Prostate gland (tissue), 2 donors: ENCODE results near the gene BPIFB2. TPM values are rescaled to one million over a fixed set of nuclear protein-coding genes. Genes with fewer than 3 reads are reported as not detected.

Experiments used
- DNase-seq: peaks from one replicate; pipeline ENCODE4 v3.0.0-alpha.2; 2019; ENCODE audit warnings: low spot score
- H3K27ac ChIP-seq, 2 donors: fragments of 200-600 bp; sonication (generic); 2 replicates each; pipeline ENCODE4 v1.5.1; 2017 to 2019
- H3K27me3 ChIP-seq: fragments of 200-600 bp; sonication (generic); replicated peaks from 2 replicates; pipeline ENCODE4 v1.5.1; 2019; ENCODE audit not compliant: insufficient read depth
- H3K36me3 ChIP-seq, 2 donors: fragments of 200-600 bp; sonication (generic); 1 replicate in 1 of 2; 2 replicates in 1 of 2; pipeline versions ENCODE4 v1.5.1 to v1.8.1; 2017 to 2019
- H3K4me1 ChIP-seq: fragments of 200-600 bp; sonication (generic); replicated peaks from 2 replicates; pipeline ENCODE4 v1.5.1; 2019
- H3K4me3 ChIP-seq, 2 donors: fragments of 200-600 bp; sonication (generic); 2 replicates each; pipeline ENCODE4 v1.5.1; 2017 to 2019
- H3K9me3 ChIP-seq: fragments of 200-600 bp; sonication (generic); 2 replicates; pipeline ENCODE4 v1.5.1; 2017
- POLR2A ChIP-seq: fragments of 450-650 bp; IDR thresholded peaks from one replicate; pipeline ENCODE4 v1.6.1; 2016; ENCODE audit warnings: antibody characterized with exemption, mild to moderate bottlenecking
- POLR2AphosphoS5 ChIP-seq: sonication (generic); formaldehyde crosslinking; IDR thresholded peaks from one replicate; pipeline ENCODE4 v1.6.1; 2017; ENCODE audit warnings: antibody characterized with exemption
- WGBS: methylation state at CpG from one replicate; pipeline ENCODE4 v1.1.5; 2018; 5-methylcytosine and 5-hydroxymethylcytosine counted together
- intact Hi-C: fragments of 100-400 bp; cut with DNase I; formaldehyde crosslinking; loops from one replicate; pipeline ENCODE4 v1.14.2; 2022
- total RNA-seq, 2 donors: library from RNA; depleted of rRNA; stranded (reverse); fragments of >200 nt; gene quantifications; one replicate each; pipeline ENCODE4 v1.1.0, GENCODE V29; 2016
- TF ChIP-seq, protein P1 (sequence below), 4 experiments: fragments of 200-600 bp in 2 of 4; fragments of 450-650 bp in 2 of 4; sonication (generic) in 2 of 4; IDR thresholded peaks; 1 replicate in 3 of 4; 2 replicates in 1 of 4; pipeline ENCODE4 v1.5.1; 2016 to 2019; ENCODE audit warnings: antibody characterized with exemption in 4 of 4, mild to moderate bottlenecking in 2 of 4, moderate library complexity in 2 of 4

BPIFB2 gene
- total RNA-seq, 2 donors from 2014 or later, result 5.1 TPM; not detected in 1

DNA sequence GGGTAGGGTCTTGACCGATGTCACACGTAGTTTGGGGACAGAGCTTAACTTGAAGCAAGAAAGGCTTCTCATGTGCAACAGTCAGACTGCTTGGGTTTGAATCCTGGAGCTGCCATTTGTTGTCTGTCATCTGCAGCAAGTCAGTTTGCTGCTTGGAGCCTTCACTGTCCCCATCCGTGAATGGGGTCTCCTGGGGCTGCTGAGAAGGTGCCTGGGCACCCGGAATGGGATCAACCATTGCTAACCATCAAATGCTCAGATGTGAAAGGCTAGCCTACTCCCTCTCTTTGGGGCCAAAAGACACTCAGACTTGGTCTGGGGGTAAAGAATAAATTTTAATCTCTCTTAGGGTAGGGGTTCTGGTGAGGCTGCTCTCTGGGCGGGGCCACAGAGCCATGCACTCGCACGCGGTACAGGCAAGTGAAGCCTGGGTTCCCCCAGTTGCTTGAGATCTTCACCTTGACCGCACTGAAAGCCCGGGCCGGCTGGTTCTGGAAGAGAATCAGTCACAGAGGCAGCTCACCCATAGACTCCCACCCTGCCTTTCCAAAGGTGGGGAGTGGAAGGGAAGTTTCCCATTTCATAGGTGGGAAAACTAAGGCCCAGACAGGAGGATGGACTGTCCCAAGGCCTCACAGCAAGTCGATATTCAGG lies 23.9 kb upstream of the BPIFB2 start:
- Histone ChIP-seq H3K9me3 (no peaks in the 10 kb centered on the region), H3K36me3 (no peaks in the 10 kb centered on the region), H3K27ac (no peak overlapping the region), H3K4me3 (no peak overlapping the region), H3K4me1 (no peaks in the 10 kb centered on the region), H3K27me3 (no peaks in the 10 kb centered on the region)
- DNase-seq, result no peak
- no peak for TF ChIP-seq POLR2AphosphoS5
- TF ChIP-seq POLR2A, result no peak
- TF ChIP-seq, protein P1, sequence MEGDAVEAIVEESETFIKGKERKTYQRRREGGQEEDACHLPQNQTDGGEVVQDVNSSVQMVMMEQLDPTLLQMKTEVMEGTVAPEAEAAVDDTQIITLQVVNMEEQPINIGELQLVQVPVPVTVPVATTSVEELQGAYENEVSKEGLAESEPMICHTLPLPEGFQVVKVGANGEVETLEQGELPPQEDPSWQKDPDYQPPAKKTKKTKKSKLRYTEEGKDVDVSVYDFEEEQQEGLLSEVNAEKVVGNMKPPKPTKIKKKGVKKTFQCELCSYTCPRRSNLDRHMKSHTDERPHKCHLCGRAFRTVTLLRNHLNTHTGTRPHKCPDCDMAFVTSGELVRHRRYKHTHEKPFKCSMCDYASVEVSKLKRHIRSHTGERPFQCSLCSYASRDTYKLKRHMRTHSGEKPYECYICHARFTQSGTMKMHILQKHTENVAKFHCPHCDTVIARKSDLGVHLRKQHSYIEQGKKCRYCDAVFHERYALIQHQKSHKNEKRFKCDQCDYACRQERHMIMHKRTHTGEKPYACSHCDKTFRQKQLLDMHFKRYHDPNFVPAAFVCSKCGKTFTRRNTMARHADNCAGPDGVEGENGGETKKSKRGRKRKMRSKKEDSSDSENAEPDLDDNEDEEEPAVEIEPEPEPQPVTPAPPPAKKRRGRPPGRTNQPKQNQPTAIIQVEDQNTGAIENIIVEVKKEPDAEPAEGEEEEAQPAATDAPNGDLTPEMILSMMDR (IDR thresholded peaks at IDR 0.05), result no peak
- WGBS, result 88% methylated on average over 12 of the region's 12 CpGs
- intact Hi-C loops, result no loop called here

DNA sequence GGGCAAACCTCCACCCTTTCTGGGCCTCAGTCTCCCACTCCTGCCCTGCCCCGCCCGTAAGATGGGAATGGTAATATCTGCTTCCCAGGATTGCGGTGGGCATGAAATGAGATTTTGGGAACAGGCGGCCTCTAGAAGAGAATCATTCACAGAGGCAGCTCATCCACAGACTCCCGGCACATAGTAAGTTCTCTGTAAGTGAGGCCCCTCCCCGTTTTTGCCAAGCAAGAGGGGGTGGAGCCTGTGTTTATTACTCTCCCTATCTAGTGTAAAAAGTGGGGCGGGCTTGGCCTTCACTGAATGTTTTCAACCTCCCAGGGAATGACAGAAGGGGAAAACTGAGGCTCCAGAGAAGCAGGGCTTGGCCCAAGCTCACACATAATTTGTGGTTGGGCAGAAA lies 23.3 kb upstream of the BPIFB2 start:
- intact Hi-C loops, result no loop called here
- no peaks in the 10 kb centered on the region for H3K27me3 ChIP-seq
- WGBS, result 72% methylated on average over 7 of the region's 7 CpGs
- no peaks in the 10 kb centered on the region for H3K9me3 ChIP-seq
- no peak overlapping the region for H3K27ac ChIP-seq
- TF ChIP-seq, protein P1 (IDR thresholded peaks at IDR 0.05), result no peak
- no peak for TF ChIP-seq POLR2A
- no peak for TF ChIP-seq POLR2AphosphoS5
- DNase-seq, result no peak
- no peaks in the 10 kb centered on the region for H3K36me3 ChIP-seq
- no peaks in the 10 kb centered on the region for H3K4me1 ChIP-seq
- no peak overlapping the region for H3K4me3 ChIP-seq

DNA sequence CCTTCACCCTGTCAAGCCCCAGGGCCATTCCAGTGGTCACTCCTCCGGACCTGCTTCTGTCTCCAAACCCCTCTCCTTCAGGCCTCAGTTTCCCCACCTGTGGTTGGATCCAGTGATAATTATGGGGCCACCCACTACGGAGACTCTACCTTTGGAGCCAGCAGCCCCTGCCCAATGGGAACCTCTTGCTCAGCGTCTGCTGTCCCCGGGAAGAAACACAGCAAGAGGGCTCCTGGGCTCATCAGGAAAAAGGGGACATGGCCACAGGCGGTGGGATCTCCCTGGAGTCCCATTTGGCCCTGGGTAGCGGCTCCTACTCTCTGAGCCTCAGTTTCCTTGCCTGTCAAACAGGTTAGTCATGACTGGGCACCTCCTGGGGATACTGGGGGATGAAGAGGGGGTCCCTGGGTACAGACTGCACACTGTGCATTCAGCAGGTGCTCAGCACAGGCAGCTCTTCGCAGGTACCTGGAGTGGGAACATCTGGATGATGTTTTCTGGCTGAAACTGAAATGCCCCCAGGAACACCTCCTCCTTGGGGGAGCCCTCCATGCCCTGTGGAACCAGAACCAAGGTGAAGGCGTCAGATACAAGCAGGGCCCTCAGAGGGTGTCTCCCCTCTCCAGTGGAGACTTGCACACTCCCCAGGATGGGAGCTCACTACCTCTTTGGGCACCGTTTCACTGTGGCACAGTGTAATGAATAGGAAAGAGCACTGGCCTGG lies 22.7 kb upstream of the BPIFB2 start:
- WGBS, result 85% methylated on average over 9 of the region's 9 CpGs

DNA sequence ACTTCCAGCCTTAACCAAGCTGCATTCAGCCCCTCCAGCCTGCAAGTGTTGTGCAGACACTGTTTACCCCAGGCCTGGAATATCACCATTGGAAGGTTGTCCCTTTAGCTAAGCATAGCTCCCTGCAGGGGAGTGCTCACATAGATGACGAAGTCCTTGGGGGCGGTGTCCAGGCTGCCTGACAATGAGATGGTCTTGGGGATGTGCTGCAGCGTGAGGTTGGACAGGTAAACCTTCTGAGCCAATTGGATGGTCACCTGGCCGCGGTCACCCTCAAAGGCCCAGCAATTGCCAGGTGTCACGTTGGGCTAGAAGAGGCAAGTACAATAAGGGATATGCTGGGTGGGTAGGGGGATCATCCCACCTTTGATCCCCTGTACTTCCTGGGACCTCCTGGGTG lies 21.9 kb upstream of the BPIFB2 start:
- H3K4me3 ChIP-seq, result no peak overlapping the region
- no peak overlapping the region for H3K27ac ChIP-seq
- TF ChIP-seq POLR2AphosphoS5, result no peak
- TF ChIP-seq, protein P1 (IDR thresholded peaks at IDR 0.05), result no peak
- H3K36me3 ChIP-seq, result no peaks in the 10 kb centered on the region
- no peaks in the 10 kb centered on the region for H3K27me3 ChIP-seq
- DNase-seq, result no peak
- H3K4me1 ChIP-seq, result no peaks in the 10 kb centered on the region
- H3K9me3 ChIP-seq, result no peaks in the 10 kb centered on the region
- 89% methylated on average over 6 of the region's 6 CpGs for WGBS
- intact Hi-C loops, result no loop called here

More for the DNA sequence above, 22.7 kb upstream of the BPIFB2 start:
- no peak overlapping the region for H3K27ac ChIP-seq
- no peaks in the 10 kb centered on the region for H3K9me3 ChIP-seq
- H3K36me3 ChIP-seq, result no peaks in the 10 kb centered on the region
- H3K4me3 ChIP-seq, result no peak overlapping the region
- TF ChIP-seq, protein P1 (IDR thresholded peaks at IDR 0.05), result no peak
- TF ChIP-seq POLR2AphosphoS5 (no peak), POLR2A (no peak)
- H3K27me3 ChIP-seq, result no peaks in the 10 kb centered on the region
- no peaks in the 10 kb centered on the region for H3K4me1 ChIP-seq
- no peak for DNase-seq
- intact Hi-C loops, result no loop called here
